ENCODE data around the gene THBD.

THBD gene

DNA sequence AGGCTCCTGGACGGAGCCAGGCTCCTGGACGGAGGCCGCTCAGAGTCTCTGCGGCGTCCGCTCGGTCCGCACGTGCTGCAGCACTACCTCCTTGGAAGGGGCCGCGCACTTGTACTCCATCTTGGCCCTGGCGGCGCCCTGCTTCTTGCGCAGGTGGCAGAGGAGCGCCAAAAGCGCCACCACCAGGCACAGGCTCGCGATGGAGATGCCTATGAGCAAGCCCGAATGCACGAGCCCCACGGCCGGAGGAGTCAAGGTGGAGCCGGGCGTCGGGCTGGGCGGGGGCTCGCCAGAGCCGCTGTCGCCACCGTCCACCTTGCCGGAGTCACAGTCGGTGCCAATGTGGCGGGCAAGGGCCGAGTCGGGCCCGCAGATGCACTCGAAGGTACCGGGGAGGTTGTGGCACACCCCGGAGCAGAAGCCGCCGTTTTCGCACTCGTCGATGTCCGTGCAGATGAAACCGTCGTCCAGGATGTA, 1.7 kb downstream of the THBD start:
- TF ChIP-seq TEAD4 (IDR thresholded peaks at IDR 0.05), result no peak
- TF ChIP-seq, protein P1, sequence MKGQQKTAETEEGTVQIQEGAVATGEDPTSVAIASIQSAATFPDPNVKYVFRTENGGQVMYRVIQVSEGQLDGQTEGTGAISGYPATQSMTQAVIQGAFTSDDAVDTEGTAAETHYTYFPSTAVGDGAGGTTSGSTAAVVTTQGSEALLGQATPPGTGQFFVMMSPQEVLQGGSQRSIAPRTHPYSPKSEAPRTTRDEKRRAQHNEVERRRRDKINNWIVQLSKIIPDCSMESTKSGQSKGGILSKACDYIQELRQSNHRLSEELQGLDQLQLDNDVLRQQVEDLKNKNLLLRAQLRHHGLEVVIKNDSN (IDR thresholded peaks at IDR 0.05), result no peak
- TF ChIP-seq CREB1 (IDR thresholded peaks at IDR 0.05; ENCODE audit: low read depth), result no peak
- no peak for TF ChIP-seq YY1 (IDR thresholded peaks at IDR 0.05; ENCODE audit: low read depth)
- TF ChIP-seq RAD21 (IDR thresholded peaks at IDR 0.05; ENCODE audit: low read depth), result no peak
- TF ChIP-seq, protein P2, sequence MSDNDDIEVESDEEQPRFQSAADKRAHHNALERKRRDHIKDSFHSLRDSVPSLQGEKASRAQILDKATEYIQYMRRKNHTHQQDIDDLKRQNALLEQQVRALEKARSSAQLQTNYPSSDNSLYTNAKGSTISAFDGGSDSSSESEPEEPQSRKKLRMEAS (IDR thresholded peaks at IDR 0.05), result no peak
- TF ChIP-seq NFIC (IDR thresholded peaks at IDR 0.05), result no peak
- TF ChIP-seq, protein P3, sequence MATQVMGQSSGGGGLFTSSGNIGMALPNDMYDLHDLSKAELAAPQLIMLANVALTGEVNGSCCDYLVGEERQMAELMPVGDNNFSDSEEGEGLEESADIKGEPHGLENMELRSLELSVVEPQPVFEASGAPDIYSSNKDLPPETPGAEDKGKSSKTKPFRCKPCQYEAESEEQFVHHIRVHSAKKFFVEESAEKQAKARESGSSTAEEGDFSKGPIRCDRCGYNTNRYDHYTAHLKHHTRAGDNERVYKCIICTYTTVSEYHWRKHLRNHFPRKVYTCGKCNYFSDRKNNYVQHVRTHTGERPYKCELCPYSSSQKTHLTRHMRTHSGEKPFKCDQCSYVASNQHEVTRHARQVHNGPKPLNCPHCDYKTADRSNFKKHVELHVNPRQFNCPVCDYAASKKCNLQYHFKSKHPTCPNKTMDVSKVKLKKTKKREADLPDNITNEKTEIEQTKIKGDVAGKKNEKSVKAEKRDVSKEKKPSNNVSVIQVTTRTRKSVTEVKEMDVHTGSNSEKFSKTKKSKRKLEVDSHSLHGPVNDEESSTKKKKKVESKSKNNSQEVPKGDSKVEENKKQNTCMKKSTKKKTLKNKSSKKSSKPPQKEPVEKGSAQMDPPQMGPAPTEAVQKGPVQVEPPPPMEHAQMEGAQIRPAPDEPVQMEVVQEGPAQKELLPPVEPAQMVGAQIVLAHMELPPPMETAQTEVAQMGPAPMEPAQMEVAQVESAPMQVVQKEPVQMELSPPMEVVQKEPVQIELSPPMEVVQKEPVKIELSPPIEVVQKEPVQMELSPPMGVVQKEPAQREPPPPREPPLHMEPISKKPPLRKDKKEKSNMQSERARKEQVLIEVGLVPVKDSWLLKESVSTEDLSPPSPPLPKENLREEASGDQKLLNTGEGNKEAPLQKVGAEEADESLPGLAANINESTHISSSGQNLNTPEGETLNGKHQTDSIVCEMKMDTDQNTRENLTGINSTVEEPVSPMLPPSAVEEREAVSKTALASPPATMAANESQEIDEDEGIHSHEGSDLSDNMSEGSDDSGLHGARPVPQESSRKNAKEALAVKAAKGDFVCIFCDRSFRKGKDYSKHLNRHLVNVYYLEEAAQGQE (IDR thresholded peaks at IDR 0.05; ENCODE audit: low read depth), result no peak
- no peak for TF ChIP-seq FOXM1 (IDR thresholded peaks at IDR 0.05; ENCODE audit: borderline replicate concordance, low read depth)
- TF ChIP-seq ZBTB7A (IDR thresholded peaks at IDR 0.05; ENCODE audit: low read depth), result no peak

DNA sequence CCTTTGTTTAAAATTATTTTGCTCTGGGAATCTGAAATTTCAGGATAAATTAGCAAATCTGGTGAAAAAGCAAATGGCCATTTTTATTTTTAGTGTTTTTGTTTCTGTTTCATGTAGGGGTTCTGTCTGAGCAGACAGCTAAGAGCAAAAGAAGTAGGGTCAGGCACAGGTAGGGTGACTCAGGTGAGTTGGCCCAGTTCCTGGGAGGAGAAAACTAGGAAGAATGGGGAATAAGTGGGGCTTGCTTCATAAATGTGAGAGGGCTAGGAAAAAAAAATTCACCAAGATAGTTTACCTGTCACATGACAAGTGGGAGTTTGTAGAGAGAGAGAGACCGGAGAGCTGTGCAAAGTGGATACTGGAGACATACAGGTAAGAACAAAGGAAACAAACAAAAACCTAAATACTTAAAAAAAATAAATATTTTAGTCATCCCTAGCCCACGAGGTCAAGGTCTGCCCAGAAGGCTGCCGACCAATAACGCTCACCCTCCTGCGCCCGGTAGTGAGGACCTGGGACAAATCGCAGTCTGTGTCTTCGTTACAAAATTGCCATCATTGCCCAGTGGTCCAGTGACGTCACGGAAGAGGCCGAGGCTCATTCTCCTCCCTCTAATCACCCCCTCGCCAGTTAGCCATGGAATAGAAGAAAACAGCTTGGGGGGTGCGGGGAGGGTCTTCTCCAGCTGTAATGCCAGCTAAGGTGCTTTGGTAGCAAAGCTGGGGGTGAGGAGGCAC, 2.3 kb downstream of the THBD start:
- TF ChIP-seq YY1 (IDR thresholded peaks at IDR 0.05; ENCODE audit: low read depth) (no peak), TCF12 (IDR thresholded peaks at IDR 0.05; ENCODE audit: low read depth) (no peak), EGR1 (IDR thresholded peaks at IDR 0.05) (no peak), NFIC (IDR thresholded peaks at IDR 0.05) (no peak), FOXM1 (IDR thresholded peaks at IDR 0.05; ENCODE audit: borderline replicate concordance, low read depth) (no peak), CEBPB (IDR thresholded peaks at IDR 0.05) (no peak), ZBTB7A (IDR thresholded peaks at IDR 0.05; ENCODE audit: low read depth) (no peak), TAF1 (IDR thresholded peaks at IDR 0.05; ENCODE audit: low read depth) (no peak)
- TF ChIP-seq, protein P3 (IDR thresholded peaks at IDR 0.05; ENCODE audit: low read depth), result no peak

DNA sequence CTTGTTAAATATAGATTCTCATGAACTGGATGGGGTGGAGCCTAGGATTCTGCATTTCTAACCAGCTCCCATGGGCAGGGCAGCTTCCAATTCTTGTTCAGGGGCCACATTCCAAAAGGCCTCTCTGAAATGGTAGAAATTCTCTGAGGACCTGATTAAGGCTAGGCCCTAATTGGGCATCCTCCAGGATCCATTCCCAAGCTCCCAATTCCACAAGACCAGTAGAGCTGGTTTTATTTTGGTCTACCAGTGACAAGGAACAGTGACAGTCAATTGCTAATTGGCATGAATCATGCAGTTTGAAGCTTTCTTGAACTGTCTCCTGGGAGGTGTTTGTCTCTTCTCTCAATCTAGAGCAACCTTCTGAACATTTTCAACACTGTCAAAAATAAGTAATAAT, 3.0 kb downstream of the THBD start:
- no peak for TF ChIP-seq FOXM1 (IDR thresholded peaks at IDR 0.05; ENCODE audit: borderline replicate concordance, low read depth)

DNA sequence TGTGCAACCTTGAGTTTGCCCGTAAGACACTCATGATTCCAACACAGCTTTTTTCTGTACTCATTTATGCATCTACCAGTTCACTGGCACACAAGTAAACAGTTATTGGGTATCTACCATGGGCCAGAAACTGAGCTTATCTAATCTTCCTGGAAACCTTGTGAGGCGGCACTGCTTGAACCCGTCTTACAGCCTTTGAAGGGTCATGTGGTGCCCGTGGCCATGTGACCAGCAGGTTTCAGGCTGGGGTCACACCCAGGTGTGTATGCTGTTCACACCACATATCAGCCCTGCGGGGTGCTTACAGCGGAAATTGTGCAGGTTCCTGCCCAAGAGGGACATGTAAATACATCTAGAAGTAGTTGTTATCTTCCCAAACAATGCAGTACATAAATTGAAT, 6.1 kb downstream of the THBD start:
- TF ChIP-seq TCF12 (IDR thresholded peaks at IDR 0.05; ENCODE audit: low read depth) (no peak), TAF1 (IDR thresholded peaks at IDR 0.05; ENCODE audit: low read depth) (no peak), TEAD4 (IDR thresholded peaks at IDR 0.05) (no peak), EP300 (IDR thresholded peaks at IDR 0.05; ENCODE audit: borderline replicate concordance) (no peak)
- TF ChIP-seq, protein P2 (IDR thresholded peaks at IDR 0.05), result no peak
- TF ChIP-seq, protein P3 (IDR thresholded peaks at IDR 0.05; ENCODE audit: low read depth), result no peak

DNA sequence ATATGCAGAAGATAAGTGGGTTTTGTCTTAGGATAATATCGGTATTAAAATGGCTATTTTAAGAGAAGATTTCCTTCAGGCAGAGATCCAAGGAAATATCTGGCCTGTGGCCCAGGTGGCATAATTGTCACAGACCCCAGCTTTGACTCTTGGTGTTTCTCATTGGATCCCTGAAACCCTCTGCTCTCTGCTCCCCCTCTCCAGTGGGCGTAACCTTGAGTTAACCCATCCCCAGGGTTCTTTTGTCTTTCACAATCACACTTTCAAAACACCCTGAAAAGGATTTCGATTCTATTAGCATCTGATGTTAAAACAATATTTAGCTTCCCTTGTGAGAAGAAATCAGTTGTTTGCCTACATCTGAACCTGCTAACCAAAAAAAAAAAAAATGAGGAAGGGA, 7.2 kb downstream of the THBD start:
- TF ChIP-seq ZBTB7A (IDR thresholded peaks at IDR 0.05; ENCODE audit: low read depth), result no peak
- no peak for TF ChIP-seq CEBPB (IDR thresholded peaks at IDR 0.05)
- no peak for TF ChIP-seq TAF1 (IDR thresholded peaks at IDR 0.05; ENCODE audit: low read depth)

Data from Ishikawa (cell line).